HG03565 (cell line): ENCODE results near the gene ZBTB12.
"Not testable (repeated sequence)": the region's sequence is repeated elsewhere in the genome, so short reads cannot be mapped to it uniquely, and the experiment has no call there.

Source experiments
- ATAC-seq: cut with Tn5 transposase; IDR thresholded peaks from one replicate; pipeline ENCODE4 v1.9.1; 2021; ENCODE audit warnings: mild to moderate bottlenecking, moderate library complexity; ENCODE audit not compliant: unreplicated experiment

The ZBTB12 gene

DNA sequence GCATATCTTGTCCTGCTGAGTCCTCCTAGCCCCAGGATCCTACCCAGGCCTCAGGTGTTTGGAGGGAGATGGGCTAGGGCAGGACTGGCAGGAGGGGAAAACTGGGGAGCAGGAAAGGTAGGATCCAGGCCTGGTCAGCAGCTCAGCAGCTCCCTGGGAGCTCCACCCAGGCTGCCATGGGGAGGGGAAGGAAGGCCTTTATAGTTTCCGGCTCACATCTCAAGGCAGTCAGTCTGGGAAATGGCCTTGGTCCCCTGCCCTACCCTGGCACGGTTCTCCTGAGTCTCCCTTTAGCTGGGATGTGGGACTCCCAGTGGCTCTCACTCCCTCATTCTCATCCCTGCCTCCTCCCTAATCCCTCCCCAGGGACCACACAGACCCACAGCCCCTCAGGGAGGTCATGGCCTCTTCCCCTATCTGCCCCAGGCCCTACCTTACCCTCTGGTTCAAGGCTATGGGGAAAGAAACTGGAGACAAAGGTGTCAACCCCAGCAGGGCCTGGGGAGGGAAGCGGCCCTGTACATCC lies 24.7 kb downstream of the ZBTB12 start:
- ATAC-seq: no peak

DNA sequence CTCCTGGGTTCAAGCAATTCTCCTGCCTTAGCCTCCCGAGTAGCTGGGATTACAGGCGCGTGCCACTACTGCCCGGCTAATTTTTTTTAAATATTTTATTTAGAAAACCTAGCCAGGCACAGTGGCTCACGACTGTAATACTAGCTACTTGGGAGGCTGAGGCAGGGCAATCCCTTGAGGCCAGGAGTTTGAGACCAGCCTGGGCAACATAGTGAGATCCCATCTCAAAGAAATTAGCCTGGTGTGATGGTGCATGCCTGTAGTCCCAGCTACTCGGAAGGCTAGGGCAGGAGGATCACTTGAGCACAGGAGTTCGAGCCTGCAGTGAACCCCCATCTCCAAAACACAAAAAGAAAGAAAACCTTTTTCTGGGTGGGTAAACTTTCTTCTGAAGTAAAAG lies 25.5 kb downstream of the ZBTB12 start:
- ATAC-seq: no peak

DNA sequence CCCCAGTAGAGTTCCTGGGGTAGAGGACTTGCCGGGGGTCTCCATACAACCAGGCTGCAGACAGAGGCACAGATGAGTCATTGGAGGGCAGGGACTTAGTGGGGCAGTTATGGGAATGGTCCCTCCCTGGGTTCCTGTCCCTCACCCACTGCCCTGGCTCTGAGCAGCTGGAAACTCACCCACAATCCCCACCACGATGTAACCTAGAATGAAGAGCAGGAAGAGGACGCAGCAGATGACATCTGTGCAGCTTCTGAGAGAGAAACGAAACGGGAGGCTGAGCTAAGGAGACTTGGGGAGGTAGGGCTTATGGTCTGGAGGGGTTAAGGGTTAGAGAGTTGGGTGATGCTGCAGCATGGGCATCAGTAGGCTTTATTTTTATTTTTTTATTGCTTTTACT lies 26.0 kb downstream of the ZBTB12 start:
- ATAC-seq: no peak

DNA sequence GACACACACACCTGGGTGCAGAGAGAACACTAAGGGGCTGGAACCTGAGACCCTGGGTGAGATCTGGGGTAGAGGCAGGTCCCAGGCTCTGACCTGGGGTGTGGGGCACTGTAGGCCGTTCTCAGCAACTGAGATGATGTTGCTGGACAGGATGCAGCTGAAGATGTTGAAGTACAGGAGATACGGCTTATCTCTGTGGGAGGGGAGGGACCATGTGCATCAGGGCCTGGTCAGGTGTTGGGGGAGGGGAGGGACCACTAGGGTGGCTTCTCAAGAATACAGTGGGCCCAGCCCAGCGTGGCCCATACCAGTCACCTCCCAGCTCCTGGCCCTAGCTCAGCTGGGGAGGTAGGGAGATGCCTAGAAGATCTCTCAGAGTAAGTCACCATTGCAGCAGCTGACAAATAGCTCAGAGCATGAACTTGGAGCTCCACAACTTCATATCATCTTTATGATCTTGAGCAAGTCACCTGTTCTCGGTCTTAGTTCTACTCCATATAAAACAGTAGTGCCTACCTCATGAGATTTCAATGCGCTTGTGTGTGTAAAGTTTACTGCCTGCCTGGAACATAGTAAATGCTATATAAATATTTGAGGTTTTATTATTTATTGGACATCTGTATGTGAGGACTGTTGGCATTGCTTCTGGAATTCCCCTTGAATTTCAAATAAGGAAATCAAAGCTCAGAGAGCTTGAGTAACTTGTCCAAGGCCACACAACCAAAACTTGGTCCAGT lies 26.9 kb downstream of the ZBTB12 start:
- no peak for ATAC-seq

DNA sequence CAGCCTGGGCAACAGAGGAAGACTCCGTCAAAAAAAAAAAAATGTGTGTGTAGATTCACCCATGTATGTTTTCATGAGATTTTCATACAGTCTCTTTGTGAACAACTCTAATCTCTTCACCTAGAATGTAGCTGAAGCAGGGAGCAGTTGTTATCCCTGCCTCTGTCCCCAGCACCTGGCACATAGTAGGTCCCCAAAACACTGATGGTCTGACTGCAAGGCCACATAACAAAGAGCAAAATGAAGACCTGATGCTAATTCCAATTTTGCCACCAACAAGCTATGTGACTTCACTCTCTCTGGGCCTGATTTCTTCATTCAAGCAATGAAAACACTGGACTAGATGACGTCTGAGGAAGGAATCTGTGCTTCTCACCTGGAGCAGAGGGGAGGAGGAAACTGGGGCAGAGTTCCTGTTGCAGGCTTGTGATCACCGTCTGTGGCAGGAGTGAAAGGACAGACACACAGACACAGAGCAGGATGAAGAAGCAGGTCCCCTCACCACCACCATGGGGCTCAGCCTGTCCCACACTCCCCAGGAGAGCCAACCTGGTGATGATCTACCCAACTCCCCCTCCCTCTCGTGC lies 27.7 kb downstream of the ZBTB12 start:
- no peak for ATAC-seq

DNA sequence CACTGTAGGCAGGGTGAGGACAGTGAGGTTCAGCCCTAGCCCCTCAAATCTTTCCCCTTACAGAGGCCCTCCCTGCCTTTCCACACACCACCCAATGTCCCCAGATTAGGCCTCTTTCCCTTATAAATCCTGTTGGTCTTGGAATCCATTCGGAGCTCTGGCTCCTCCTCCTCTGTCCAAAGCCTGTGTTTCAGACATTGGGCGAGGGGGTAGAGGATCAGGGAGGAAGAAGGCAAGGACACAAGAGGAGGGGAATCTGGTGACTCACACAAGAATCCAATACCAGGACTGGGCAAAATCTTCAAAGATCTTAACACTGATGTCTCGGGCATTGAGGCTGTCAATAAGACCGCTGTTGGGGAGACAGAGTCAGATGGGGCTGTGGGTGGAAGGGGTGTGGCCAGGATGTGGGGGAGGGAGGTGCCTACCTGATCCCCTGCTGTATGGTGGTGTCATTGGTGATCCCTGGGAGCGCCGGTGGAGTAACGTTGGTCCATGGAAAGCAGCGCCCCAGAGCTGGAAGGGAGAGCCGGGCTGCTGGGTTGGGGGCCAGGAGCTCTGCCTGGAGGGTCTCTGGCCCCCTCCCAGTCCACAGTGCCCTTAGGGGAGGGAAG lies 30.7 kb downstream of the ZBTB12 start:
- ATAC-seq: no peak

DNA sequence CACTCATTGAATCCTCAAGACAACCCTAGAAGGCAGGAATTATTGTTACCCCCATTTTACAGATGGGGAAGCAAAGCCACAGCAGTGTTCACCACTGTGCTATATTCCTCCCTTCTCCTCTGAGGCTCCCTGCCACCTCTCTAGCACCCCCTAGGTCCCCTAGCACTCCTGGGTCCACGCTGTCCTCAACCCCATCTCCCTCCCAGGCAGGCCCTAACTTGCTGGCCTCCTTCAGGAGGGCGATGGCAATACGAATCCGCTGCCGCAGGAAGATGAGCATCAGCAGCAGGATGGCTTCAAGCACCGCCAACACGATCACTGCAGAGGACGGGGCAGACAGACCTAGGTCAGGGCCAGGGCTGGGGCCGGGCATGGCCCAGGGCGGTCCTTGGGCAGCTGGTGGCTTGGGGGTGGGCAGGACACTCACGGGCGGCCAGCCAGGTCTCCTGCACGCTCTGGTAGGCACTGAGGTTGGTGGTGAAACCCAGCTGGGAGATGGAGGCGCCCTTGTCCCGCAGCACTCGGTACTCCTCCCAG lies 31.4 kb downstream of the ZBTB12 start:
- no peak for ATAC-seq

DNA sequence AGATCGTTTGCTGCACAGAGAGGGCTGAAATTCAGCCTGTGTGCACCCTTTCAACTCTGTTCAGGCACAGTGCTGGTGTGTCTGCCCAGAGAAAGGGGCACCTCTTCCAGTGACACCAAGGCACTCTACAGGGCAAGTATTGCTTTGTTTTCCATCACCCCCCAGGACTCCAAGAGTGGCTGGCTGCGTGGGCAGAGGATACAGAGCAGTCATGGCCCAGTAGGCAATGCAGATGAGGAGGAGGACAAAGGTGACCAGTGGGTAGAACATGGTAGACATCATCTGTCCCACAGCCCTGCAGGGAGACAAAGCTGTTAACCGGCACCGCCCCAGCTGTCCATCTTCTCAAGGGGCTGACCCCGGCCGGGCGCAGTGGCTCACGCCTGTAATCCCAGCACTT lies 32.5 kb downstream of the ZBTB12 start:
- no peak for ATAC-seq

DNA sequence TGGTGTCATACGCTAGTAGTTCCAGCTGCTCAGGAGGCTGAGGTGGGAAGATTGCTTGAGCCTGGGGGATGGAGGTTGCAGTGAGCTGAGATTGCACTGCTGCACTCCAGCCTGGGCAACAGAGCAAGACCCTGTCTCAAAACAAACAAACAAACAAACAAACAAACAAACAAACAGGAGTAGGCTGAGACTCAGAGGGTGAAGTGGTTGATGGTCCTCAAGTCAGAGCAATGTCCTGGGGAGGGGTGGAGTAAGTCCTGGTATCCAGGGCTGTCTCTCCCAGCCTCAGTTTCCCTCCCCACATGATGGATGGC lies 33.3 kb downstream of the ZBTB12 start:
- not testable (repeated sequence) for ATAC-seq

DNA sequence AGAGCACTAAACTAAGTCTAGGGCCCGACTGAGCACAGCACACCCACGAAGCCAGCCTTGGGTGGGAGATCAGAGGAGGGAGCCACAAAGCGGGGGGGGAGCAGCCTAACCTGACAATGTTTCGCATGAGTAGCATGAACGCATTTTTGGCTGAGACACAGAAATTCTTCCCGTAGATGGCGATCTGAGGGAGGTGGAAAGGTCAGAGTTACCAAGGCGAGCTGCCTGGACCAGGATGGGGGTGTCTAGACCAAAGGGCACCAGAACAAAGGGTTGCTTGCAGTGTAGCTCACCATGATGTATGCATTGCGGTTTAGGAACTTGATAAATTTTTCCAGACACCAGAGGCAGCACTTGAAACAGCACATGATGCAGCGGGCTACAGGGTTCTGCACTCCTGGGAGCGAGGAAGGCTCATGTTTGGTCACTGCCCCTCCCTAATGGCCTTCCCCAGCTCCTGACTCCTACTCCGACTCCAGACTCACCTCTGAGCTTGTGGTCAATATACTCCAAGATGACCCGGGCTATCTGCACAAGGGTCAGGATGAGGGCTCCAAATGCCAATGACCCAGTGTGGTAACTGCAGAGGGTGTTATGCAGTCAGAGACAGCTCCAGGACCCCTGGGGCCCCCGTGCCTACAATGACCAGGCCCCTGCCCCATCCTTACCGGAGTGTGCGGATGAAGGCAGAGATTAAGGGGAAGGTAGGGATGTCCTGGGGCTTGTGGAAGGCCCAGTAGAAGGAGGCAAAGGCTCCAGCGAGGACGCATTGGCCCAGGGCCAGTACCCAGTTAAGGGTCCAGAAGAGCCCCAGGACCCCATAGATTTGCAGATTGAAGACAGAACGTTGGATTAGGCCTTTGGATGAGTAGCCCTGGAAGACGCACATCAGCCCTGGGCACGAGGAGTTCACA lies 36.4 kb downstream of the ZBTB12 start:
- no peak for ATAC-seq

DNA sequence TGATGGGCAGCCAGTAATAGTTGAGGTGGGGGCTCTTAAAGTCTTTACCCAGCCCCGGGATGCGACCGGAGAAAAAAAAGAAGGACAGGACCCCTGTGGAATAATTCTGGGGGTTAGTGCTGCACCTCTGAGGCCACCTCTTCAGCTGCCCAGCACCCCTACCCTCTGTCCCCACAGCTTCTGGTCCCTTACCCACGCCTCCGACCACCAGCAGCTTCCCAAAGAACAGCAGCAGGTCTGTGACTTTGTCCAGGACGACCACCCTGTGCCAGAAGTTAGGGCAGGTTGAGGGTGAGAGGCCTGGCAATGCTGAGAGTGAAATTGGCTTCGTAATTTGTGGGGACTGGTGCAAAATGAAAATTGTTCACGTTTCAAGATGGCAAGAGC lies 37.1 kb downstream of the ZBTB12 start:
- no peak for ATAC-seq

DNA sequence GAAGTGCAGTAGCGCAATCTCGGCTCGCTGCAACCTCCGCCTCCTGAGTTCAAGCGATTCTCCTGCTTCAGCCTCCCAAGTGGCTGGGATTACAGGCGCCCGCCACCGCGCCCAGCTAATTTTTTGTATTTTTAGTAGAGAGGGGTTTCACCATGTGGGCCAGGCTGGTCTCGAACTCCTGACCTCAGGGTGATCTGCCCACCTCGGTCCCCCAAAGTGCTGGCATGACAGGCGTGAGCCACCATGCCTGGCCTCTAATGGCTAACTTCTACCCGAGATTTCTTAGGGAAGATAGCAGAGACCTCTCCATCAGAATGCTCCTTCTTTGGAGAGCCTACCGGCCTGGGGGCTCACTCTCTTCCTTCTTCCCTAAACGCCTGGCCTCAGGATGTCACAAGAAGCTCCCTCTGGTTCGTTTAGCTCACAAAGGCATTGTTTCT lies 37.7 kb downstream of the ZBTB12 start:
- not testable (repeated sequence) for ATAC-seq

DNA sequence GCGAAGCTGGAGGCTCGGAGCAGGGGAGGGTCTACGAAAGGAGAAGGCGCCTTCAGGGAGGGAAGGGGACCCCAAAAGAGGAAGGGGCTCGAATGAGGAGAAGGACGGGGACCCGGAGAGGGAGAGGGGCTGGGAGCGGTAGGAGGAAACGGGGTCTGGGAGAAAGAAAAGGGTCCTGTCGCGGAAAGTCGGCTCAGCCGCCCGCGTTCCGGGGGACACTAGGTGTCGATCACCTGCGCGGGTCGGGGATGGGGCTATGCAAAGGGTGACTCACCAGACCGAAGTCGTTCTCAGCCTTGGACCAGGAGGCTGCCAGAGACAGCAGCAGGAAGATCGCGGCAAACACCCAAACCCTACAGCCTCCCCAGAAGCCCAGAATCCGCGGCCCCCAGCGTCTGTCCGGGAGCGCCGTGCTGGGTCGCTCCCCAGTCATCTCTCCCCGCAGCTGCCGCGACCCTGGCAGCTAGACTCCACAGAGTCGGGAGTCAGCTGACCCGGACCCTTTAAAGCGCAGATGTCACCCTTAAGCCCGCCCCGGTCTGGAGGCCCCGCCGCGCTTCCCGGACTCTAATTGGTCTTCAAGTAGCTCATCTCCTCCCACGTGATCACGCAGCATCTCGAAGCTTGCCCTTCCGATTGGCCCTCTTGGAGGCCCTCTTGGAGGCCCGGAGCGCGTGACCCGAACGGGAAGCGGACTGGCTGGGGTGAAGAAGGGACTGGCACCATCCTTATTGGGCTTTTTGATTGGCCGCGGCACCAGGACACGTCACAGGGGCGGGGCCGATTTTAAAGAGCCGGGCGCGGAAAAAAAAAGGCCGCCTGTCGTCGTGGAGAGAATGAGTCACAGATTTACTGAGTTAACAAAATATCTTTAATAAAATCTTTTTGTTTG lies 39.3 kb downstream of the ZBTB12 start, which contains the start of gene NEU1:
NEU1 (minus strand) TSS at position 478 of the 892 bp plus-strand sequence; CDS start at position 433, 45 bp downstream.
- ATAC-seq: peak; percentile 89

DNA sequence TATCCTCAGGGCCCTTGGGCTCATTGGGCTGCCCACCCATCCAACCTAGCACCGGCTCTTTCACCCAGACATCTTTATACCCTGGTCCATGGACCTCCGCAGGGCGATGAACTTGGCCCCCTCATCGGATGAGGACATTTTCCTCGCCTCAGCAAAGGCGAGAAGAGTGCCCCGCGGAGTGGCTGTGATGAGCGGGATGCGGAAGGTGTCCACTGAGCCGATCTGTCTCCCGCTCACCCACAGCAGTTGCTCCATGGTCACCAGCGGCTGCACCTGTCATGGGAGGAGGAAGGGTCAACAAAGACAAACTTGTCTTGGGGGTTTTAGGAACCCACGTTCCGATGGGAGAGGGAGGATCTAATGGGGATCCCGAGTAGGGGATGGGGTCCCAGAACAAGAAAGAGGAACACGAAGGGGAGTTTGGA lies 40.0 kb downstream of the ZBTB12 start:
- ATAC-seq: no peak

DNA sequence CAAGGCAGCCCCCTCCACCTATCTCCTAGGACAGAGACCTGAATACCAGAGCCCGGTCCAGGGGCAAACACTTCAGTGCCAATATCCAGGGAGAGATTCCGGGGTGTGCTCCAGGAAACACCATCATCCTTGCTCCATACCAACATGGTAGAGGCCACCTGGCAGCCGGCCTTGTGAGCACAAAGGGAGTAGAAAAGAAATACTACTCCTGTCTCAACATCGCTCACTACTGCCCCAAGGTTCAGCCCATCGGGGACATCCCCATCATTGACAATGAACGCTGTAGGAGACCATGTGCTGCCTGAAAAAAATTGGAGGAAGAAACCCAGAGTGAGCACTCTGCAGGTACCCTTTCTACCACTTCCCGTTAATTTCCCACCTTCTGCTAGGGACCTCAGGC lies 40.7 kb downstream of the ZBTB12 start:
- no peak for ATAC-seq

DNA sequence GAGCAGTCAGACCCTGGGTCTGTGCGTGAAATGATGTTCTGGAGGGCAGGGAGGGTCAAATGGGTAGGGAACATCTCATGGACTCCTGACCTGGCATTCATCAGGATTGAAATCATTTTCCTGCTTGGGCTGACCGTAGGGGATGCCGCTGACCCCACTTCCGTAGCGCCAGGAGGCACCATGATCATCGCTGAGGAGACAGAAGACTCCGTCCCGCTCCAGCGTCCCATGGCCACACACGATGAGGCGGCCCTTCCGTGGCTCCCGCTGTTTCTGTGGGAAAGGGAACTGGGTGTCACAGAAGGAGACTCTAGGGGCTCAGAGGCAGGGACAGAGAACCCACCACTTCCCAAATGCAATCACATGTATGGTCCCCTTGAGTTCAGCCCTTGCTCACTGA lies 41.5 kb downstream of the ZBTB12 start:
- ATAC-seq: no peak

DNA sequence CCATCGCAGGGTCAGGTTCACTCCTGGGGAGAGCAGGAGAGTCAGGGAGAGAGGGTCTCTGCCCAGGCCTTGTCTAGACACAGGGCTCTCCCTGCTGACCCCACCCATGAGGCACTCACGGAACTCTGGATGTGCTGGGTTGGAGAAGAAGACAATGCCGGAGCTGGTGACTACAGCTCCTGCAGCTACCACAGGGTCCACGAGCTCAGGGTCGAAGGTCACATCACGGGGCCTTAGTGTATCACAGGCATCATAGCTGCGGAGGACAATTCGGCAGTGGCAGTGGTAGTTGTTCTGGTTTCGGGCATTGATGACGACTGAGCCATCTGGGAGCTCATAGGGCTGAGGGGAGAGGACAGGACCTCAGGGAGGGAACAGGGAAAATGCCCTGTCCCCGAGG lies 42.0 kb downstream of the ZBTB12 start:
- ATAC-seq: no peak

DNA sequence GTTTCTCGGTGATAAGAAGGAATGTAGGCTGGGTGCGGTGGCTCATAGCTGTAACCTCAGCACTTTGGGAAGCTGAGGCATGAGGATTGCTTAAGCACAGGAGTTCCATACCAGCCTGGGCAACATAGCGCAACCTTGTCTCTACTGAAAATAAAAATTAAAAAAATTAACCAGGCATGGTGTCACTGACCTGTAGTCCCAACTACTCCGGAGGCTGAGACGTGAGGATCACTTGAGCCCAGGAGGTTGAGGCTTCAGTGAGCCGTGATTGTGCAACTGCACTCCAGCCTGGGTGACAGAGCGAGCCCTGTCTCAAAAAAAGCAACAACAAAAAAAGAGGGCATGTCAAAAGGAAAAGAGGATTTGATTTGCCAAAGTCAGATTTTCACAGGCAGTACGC lies 43.2 kb downstream of the ZBTB12 start:
- ATAC-seq: no peak

DNA sequence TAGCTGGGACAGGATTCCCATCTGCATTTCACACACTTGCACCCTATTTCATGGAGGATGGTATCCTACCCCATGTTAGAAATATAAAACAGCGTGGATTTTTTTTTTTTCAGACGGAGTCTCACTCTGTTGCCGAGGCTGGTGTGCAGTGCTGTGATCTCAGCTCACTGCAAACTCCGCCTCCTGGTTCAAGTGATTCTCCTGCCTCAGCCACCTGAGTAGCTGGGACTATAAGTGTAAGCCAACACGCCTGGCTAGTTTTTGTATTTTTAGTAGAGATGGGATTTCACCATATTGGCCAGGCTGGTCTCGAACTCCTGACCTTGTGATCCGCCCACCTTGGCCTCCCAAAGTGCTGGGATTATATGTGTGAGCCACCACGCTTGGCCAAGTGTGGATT lies 44.1 kb downstream of the ZBTB12 start:
- not testable (repeated sequence) for ATAC-seq
